Activated naive CD8-positive, alpha-beta T cell (primary cell): ENCODE results near the gene PIK3CG.
A peak's percentile ranks its signal among the peaks of the same experiment; 100 is the strongest.
"Not testable (repeated sequence)": the region's sequence is repeated elsewhere in the genome, so short reads cannot be mapped to it uniquely, and the experiment has no call there.

Source experiments
- H3K27ac Mint-ChIP-seq: one replicate; pipeline ENCODE4 v1.8.0; 2021; ENCODE audit warnings: mixed read lengths
- H3K27me3 Mint-ChIP-seq: one replicate; pipeline ENCODE4 v1.8.0; 2021; ENCODE audit warnings: mixed read lengths
- H3K36me3 Mint-ChIP-seq: one replicate; pipeline ENCODE4 v1.8.0; 2021; ENCODE audit warnings: mixed read lengths
- H3K4me1 Mint-ChIP-seq: one replicate; pipeline ENCODE4 v1.8.0; 2021; ENCODE audit warnings: low read depth, mixed read lengths
- H3K4me3 Mint-ChIP-seq: one replicate; pipeline ENCODE4 v1.8.0; 2021; ENCODE audit warnings: mild to moderate bottlenecking, mixed read lengths
- H3K9me3 Mint-ChIP-seq: one replicate; pipeline ENCODE4 v1.8.0; 2021; ENCODE audit warnings: low read depth, mixed read lengths

Gene PIK3CG

DNA sequence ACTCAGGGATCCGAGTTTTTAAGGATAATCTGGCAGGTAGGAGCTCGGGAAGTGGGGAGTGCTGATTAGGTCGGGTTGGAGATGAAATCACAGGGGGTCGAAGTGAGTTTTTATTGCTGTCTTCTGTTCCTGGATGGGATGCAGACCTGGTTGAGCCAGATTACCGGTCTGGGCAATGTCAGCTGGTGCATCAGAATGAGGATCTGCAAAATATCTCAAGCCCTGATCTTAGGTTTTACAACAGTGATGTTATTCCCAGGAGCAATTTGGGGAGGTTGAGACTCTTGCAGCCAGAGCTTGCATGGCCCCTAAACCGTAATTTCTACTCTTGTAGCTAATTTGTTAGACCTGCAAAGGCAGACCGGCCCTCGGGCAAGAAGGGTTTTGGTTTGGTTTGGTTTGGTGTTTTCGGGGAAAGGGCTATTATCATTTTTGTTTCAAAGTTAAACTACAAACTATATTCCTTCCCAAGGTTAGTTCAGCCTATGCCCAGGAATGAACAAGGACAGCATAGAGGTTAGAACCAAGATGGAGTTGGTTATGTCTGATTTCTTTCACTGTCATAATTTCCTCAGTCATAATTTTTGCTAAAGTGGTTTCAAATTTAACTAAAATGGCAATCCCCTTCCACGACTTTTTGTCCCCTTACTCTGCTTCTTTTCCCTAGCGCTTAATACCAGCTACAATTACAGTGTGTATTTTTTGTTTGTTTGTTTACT, 20.6 kb upstream of the PIK3CG start:
- Mint-ChIP-seq H3K27ac (no peak overlapping the region), H3K27me3 (no peaks in the 10 kb centered on the region), H3K4me3 (no peak overlapping the region), H3K9me3 (no peaks in the 10 kb centered on the region), H3K4me1 (peaks cover 2% of the 10 kb centered on the region), H3K36me3 (no peaks in the 10 kb centered on the region)

- no peaks in the 10 kb centered on the region for H3K4me1 Mint-ChIP-seq
- no peaks in the 10 kb centered on the region for H3K9me3 Mint-ChIP-seq
- H3K4me3 Mint-ChIP-seq, result no peak overlapping the region
- no peaks in the 10 kb centered on the region for H3K36me3 Mint-ChIP-seq
- no peak overlapping the region for H3K27ac Mint-ChIP-seq
- no peaks in the 10 kb centered on the region for H3K27me3 Mint-ChIP-seq
Observed at GRCh38 chr7:106848049-106848448, 17.0 kb upstream of the PIK3CG start.

DNA sequence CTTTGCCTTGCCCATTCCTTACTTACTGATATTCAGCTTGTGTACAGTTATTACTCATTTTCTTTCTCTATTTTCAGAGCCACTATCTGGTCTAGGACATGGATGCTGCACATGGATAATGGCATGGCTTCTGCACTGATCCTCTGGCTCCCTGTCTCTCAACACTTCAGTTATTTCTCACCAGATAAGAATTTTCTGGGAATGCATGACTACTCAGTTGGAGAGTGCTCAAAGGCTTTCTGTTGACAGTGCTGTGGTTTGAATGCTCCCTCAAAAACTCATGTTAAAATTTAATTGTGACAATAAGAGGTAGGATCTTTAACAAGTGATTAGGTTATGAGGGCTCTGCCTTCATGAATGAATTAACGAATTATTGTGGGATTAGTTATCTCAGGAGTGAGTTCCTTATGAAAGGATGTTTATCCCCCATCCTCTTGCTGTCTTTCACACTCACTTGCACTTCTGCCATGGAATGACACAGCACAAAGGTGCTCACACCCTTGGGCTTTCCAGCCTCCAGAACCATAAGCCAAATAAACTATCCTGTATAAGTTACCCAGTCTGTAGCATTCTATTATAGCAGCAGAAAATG, 16.1 kb upstream of the PIK3CG start:
- Mint-ChIP-seq H3K36me3 (no peaks in the 10 kb centered on the region), H3K9me3 (no peaks in the 10 kb centered on the region), H3K4me1 (no peaks in the 10 kb centered on the region), H3K4me3 (no peak overlapping the region), H3K27me3 (no peaks in the 10 kb centered on the region), H3K27ac (peak overlapping the region; percentile 31)

DNA sequence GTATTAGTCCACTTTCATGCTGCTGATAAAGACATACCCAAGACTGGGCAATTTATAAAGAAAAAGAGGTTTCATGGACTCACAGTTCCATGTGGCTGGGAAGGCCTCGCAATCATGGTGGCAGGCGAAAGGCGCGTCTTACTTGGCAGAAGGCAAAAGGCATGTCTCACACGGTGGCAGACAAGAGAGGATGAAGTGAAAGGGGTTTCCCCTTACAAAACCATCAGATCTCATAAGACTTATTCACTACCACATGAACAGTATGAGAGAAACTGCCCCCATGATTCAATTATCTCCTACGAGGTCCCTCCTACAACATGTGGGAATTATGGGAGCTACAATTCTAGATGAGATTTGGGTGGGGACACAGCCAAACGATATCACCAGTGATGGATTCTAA, 13.4 kb upstream of the PIK3CG start:
- H3K27ac Mint-ChIP-seq, H3K9me3 Mint-ChIP-seq, H3K36me3 Mint-ChIP-seq, H3K4me1 Mint-ChIP-seq, H3K4me3 Mint-ChIP-seq, H3K27me3 Mint-ChIP-seq: not testable (repeated sequence)

DNA sequence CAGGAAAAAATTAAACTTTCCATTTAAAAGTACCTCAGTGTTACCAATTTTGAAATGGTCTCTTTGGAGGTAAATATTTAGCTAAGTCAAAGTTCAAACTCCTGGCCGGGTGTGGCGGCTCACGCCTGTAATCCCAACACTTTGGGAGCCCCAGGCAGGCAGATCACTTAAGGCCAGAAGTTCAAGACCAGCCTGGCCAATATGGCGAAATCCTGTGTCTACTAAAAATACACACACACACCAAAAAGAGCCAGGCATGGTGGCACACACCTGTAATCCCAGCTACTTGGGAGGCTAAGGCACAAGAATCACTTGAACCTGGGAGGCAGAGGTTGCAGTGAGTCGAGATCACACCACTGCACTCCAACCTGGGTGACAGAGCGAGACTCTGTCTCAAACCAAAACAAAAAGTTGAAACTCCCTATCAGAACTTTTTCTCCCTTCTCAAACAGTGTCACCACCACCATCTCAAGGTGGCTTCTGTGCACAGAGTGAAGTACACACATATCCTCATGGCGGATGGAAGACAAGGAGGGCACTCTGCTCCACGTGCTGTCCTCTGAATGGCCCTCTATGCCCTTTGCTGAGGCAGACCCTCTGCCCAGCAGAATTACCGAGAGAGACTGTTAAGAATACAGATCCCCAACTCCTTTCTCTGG, 11.7 kb upstream of the PIK3CG start:
- Mint-ChIP-seq H3K4me1 (no peaks in the 10 kb centered on the region), H3K4me3 (no peak overlapping the region), H3K27me3 (no peaks in the 10 kb centered on the region), H3K9me3 (no peaks in the 10 kb centered on the region), H3K36me3 (peaks cover 2% of the 10 kb centered on the region), H3K27ac (no peak overlapping the region)

- no peak overlapping the region for H3K4me3 Mint-ChIP-seq
- no peaks in the 10 kb centered on the region for H3K9me3 Mint-ChIP-seq
- H3K27me3 Mint-ChIP-seq, result no peaks in the 10 kb centered on the region
- no peak overlapping the region for H3K27ac Mint-ChIP-seq
- peaks cover 2% of the 10 kb centered on the region for H3K36me3 Mint-ChIP-seq
- H3K4me1 Mint-ChIP-seq, result peaks cover under 1% of the 10 kb centered on the region
Observed at GRCh38 chr7:106855540-106856132, 9.4 kb upstream of the PIK3CG start.

- H3K27ac Mint-ChIP-seq, result no peak overlapping the region
- no peaks in the 10 kb centered on the region for H3K27me3 Mint-ChIP-seq
- H3K36me3 Mint-ChIP-seq, result peaks cover 4% of the 10 kb centered on the region
- no peak overlapping the region for H3K4me3 Mint-ChIP-seq
- no peaks in the 10 kb centered on the region for H3K9me3 Mint-ChIP-seq
- peaks cover 26% of the 10 kb centered on the region for H3K4me1 Mint-ChIP-seq
Observed at GRCh38 chr7:106858618-106859532, 6.2 kb upstream of the PIK3CG start.

DNA sequence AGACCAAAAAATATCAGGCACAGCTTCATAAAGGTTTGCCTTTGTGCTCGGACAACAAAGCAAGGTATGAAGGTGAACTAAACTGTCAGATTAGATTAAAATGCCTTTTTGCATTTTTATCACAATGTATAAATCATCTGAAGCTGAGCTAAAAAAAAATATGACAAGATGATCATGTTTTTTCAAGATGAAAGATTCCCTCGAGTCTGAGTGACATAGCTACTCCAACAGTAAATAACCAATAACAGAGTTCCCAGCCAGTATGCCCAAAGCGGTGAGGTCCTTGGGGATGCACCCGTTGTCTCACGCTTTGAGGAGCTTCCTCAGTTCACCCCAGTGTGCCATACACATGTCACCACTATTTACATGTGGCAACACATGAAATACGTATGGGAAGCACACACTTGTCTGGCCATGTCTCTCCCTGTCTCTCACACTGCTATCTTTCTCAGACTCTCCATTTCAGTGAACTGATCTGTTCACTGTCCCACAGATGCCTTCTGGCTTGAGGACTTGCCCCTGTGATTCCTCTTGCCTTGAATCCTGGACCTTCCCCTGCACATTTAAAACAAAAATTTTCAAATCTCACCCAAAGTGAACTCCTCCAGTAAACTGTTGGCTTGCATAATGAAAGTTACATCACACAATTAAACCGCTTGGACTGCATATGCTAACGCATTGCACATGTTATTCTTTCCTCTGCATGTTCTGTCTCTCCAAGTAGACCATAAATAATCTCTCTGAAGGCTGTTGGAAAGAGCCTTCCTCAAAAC, 2.6 kb upstream of the PIK3CG start:
- H3K27ac Mint-ChIP-seq, result peak overlapping the region; percentile 92
- no peaks in the 10 kb centered on the region for H3K27me3 Mint-ChIP-seq
- H3K36me3 Mint-ChIP-seq, result peaks cover 3% of the 10 kb centered on the region
- no peaks in the 10 kb centered on the region for H3K9me3 Mint-ChIP-seq
- H3K4me1 Mint-ChIP-seq, result peaks cover 57% of the 10 kb centered on the region
- H3K4me3 Mint-ChIP-seq, result no peak overlapping the region

DNA sequence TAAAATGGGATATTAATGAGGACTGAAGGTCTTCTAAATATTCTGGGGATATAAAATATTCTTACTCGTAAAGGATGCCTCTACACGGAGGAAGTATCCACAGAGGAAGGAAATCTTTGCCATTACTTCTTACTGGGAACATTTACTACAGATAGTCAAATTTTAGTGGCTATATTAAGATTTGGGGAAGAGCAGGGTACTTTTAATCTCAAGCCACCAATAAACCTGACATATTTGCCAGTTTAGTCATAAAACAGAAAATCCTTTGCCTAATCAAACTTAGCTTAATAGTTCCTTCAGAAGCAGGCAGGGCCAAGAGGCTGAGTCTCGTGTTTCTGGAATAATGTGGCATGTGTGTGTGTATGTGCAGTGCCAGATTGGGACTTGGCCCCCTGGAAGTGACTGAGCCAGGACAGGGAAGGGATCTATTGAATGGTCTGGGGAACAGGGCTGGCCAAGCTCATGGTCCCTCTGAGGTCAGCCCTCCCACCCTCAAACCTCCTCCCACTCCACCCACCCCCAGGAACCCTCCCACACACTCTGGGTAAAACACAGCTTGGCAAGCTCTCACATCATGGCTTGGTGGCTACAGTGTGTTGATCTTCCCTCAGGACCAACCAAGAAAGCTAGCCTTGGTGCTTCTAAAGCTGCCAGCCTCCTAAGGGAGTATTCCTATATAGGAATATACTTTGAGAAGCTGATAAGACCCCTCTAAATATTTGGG, 1.6 kb upstream of the PIK3CG start:
- H3K27me3 Mint-ChIP-seq, result no peaks in the 10 kb centered on the region

GRCh38 chr7:106864298-106865081, 592 bp upstream of the PIK3CG start:
- H3K27me3 Mint-ChIP-seq, result no peaks in the 10 kb centered on the region
- H3K9me3 Mint-ChIP-seq, result no peaks in the 10 kb centered on the region
- H3K36me3 Mint-ChIP-seq, result peaks cover 16% of the 10 kb centered on the region
- peaks cover 70% of the 10 kb centered on the region for H3K4me1 Mint-ChIP-seq
- peak overlapping the region; percentile 92 for H3K27ac Mint-ChIP-seq
- H3K4me3 Mint-ChIP-seq, result peak overlapping the region; percentile 95

More for the DNA sequence above, 1.6 kb upstream of the PIK3CG start:
- Mint-ChIP-seq H3K4me1 (peaks cover 59% of the 10 kb centered on the region), H3K9me3 (no peaks in the 10 kb centered on the region), H3K27ac (peak overlapping the region; percentile 92), H3K4me3 (peak overlapping the region; percentile 95), H3K36me3 (peaks cover 7% of the 10 kb centered on the region)

DNA sequence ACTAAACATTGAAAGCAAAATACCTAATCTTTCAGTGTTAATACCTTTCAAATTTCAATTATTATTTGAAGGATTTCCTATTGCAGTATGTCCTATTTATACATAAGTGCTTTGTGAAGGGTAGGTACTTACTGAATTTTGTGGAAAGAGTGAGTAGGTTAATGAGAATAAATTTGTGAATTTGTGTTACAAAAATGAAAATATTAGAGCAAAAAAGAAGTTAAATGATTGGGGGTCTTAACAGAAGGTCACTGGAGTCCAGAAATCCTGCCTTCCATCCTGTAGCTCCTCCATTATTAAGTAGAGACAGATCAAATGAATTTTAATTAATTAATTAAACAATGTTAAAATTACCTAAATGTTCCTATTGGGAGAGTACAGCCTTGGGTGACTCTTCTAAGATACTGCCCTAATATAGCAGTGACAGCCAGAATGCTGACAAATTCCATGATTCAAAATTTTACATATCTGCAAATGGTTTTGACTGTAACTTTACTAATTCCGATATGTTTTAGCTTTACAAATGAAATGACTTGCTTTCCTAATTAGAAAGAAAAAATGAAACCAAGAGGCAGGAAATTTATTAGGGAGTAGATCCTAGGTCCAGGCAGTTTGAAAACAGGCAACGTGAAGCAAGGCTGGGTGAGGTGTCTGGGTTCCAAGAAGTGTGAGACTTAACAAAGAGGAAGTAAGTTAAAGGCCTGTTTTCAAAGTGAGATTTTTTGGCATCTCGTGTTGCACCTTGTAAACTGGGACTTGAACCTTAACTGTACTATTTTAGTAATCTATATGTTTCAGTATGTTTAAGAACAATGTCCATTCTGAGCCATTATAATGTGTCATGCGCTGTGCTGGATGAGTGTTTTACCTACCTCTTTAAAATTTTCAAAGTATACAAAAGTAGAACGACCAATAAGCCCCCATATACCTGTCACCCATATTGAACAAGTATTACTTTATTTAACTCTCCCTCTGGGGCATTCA, 1.5 kb downstream of the PIK3CG start:
- H3K4me3 Mint-ChIP-seq, result peak overlapping the region; percentile 95
- H3K9me3 Mint-ChIP-seq, result no peaks in the 10 kb centered on the region
- no peaks in the 10 kb centered on the region for H3K27me3 Mint-ChIP-seq
- H3K36me3 Mint-ChIP-seq, result peaks cover 17% of the 10 kb centered on the region
- peak overlapping the region; percentile 92 for H3K27ac Mint-ChIP-seq
- peaks cover 85% of the 10 kb centered on the region for H3K4me1 Mint-ChIP-seq
